ENCODE measurements around the gene PLEKHJ1.
"Not testable (repeated sequence)": the region's sequence is repeated elsewhere in the genome, so short reads cannot be mapped to it uniquely, and the experiment has no call there.

Gene PLEKHJ1, protein sequence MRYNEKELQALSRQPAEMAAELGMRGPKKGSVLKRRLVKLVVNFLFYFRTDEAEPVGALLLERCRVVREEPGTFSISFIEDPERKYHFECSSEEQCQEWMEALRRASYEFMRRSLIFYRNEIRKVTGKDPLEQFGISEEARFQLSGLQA

DNA sequence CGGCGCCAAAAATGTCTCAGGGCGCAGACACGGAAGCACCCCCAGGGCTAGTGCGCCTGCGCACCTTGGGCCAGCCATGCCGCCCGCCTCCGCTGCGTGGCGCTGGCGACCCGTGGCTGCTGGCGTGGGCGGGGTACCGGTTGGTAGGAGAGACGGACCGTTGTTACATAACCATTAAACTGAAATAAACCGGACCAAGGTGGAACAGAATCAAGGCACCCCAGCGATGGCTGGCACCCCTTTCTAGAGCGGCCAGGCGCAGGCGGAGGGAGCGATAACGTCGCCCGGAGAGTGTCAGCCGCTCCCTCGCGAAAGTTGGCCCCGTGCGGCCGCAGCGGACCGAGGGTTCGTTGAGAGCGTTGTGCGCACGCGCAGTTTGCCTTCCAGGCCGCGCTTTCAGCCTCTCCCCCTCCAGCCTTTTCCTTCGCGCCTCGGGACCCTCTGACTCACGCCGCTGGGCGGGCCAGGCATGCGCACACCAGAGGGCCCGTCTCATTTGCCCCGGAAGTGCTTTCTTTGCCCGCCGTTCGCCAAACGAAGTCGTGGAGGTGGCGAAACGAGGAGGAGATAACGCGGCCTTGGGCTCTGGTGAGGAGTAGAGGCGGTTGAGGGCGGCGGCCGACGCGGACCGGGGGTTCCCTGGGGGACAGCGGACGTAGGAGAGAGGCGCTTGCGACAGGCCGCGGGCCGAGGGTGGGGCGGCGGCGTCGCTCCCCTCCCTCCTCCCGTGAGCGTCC is at the start of gene PLEKHJ1, which contains the start of gene SF3A2:
TSS of gene PLEKHJ1 (minus strand) at position 16 of the 737 bp plus-strand sequence. CDS start 81 bp downstream, outside the sequence.
TSS of gene SF3A2 (plus strand) at position 511 of the 737 bp plus-strand sequence. CDS start 6,595 bp downstream, outside the sequence.
- peak; percentile 93 for DNase-seq

- DNase-seq = no peak
Observed at GRCh38 chr19:2283835-2284507, 47.8 kb upstream of the PLEKHJ1 start.

DNA sequence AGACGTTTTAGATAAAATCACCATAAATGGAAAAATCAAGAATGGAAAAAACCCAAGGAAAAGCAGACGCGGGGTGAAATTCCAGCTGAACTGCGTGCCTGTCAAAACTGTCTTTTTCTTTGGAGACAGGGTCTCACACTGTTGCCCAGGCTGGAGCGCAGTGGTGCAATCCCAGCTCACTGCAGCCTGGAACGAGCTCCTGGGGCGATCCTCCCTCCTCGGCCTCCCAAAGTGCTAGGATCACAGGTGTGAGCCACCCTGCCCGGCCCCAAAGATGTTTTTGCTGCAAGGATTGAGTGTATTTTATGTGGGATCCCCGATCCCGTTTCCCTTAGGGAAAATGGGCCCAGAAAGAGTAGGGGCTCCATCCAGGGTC is 46.7 kb upstream of the PLEKHJ1 start:
- DNase-seq = no peak

DNA sequence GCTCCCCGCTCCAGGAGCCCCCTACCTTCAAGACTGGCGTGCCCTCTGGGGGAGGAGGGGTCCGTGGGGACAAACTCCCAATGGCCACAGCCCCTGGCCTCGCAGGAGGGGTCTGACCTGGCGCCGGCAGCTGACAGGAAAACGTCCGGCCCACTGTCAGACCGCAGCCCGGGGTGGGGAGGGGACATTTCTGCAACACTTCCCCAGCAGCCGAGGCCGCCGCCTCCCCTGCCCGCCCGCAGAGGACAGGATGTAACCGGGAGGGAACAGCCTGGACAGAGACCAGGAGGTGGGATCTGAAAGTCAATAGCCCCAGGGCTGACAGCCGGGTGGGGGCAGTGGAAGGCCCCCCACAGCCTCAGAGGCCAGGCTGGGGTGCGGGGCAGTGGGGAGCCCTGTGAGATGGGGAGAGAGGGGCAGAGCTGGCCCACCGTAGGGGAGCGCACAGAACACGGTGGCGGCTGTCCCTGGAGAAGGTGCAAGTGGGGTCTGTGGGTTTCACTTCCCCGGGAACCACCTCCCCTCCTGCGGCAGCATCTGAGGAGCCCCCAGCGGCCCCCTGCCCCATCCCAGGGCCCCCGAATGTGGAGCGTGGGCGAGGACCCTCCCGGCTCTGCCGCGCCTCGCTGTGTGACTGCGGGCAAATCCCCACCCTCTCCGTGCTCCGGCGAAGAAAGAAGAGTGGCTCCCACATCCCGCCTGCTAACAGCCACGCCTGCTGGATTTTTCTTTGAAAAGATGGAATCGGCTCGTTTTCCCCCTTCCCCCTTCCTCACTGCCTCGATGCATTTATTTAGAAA is 46.1 kb upstream of the PLEKHJ1 start, which contains the start of gene PEAK3:
TSS of gene PEAK3 (minus strand) at position 114 of the 800 bp plus-strand sequence. CDS start 1,244 bp downstream, outside the sequence.
- DNase-seq = no peak

DNA sequence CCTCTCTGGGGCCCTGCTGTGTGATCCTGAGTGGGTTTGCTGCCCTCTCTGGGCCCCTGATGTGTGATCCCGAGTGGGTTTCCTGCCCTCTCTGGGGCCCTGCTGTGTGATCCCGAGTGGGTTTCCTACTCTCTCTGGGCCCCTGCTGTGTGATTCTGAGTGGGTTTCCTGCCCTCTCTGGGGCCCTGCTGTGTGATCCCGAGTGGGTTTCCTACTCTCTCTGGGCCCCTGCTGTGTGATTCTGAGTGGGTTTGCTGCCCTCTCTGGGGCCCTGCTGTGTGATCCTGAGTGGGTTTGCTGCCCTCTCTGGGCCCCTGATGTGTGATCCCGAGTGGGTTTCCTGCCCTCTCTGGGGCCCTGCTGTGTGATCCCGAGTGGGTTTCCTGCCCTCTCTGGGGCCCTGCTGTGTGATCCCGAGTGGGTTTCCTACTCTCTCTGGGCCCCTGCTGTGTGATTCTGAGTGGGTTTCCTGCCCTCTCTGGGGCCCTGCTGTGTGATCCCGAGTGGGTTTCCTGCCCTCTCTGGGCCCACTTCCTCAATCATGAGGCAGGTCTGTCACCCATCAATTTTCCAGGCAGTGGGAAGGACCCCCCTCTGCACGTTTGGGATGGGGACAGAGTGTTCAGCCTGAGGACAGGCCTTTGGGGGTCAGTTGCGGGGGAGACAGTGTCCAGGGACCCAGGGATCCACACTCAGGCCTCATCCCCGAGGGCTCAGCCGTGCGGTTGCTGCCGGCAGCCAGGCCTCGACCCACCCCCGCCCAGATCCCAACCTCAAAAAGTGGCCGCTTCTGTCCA is 45.3 kb upstream of the PLEKHJ1 start:
- DNase-seq = not testable (repeated sequence)

- DNase-seq = no peak
Observed at GRCh38 chr19:2280633-2281264, 44.6 kb upstream of the PLEKHJ1 start.

DNA sequence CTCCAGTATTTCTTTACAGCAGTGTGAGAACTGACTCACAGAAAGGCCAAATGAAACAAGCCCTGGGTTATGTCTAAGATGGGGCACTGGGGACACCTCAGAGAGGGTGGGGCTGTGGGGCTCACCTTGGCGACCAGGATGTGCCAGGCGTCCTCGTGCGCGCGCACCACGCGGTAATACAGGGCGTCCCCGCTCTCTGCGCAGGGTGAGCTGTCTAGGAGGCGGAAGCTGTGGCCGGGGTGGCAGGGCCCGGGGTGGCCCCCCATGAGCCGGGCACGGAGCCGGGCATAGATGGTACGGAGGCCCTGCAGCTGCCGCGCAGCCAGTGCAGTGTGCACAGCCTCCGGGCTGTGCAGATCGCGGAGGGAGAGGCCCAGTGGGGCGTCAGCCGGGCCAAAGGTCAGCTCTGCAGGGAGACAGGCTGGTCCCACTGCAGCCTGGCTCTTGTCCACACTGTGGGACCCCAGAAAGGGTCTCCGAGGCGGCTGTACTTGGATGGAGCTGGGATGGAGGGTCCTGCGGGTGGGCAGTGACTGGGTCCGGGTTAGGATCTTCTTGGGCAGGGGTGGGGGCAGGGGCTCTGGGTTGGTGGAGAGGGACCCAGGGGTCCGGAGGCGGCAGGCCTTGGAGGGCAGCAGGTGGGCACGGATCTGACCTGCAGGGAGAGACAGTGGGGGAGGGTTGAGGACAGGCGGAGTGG is 42.5 kb upstream of the PLEKHJ1 start:
- DNase-seq = no peak

DNA sequence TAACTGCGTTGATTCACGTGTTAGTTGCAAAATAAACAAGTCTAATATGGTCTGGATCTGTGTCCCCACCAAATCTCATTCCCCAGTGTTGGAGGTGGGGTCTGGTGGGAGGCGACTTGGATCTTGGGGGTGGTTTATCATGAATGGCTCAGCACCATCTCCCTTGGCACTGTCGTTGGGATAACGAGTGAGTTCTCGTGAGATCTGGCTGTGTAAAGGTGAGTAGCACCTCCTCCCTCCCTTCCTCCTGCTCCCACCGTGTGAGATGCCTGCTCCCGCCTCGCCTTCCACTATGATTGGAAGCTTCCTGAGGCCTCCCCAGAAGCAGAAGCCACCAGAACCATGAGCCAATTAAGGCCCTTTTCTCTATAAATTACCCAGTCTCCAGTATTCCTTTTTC is 41.0 kb upstream of the PLEKHJ1 start:
- no peak for DNase-seq

DNA sequence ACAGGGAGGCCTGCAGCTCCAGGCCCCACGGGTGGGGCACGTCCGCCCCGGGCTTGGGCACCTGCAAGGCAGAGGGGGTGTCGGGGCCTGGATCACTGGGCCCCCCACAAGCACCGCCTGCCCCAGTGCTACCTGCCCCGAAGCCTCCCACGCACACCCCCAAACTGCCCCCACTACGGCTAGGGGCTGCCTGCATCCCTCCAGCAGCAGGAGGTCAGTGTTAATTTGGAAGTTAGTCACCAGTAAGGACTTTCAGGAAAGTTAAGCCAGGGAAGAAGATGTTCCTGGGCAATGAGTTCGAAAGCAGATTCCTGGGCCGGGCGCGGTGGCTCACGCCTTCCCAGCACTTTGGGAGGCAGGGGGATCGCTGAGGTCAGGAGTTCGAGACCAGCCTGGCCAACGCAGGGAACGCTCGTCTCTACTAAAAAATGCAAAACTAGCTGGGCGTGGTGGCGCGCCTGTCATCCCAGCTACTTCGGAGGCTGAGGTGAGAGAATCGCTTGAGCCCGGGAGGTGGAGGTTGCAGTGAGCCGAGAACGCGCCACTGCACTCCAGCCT is 40.4 kb upstream of the PLEKHJ1 start:
- no peak for DNase-seq

GRCh38 chr19:2275588-2276428 is 39.7 kb upstream of the PLEKHJ1 start:
- no peak for DNase-seq

DNA sequence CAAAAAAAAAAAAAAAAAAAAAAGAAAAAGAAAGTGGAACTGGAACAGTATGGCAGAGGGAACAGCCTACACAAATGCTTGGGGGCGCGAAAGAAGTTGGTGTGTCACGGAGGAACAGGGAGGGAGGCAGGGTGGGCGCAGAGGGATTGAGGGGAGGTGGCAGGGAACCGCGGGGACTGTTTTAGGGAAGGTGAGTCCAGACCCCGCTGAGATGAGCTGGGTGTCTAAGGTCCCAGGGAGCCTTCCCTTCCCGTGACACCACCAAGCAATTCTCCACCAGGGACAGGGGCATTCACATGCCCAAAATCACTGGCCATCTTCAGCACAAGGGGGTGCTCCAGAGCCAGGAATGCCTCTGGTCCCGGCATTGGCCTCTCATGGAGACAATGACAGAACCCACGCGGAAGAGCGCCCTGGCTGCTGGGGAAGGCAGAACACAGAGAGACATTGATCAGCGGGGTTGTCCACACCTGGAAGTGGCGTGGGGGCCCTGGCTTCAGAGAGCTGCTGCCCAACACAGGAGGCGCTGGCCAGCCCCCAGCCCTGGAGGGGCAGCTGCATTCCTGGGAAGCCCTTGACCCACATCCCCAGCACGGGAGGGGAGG is 38.9 kb upstream of the PLEKHJ1 start:
- DNase-seq = no peak

DNA sequence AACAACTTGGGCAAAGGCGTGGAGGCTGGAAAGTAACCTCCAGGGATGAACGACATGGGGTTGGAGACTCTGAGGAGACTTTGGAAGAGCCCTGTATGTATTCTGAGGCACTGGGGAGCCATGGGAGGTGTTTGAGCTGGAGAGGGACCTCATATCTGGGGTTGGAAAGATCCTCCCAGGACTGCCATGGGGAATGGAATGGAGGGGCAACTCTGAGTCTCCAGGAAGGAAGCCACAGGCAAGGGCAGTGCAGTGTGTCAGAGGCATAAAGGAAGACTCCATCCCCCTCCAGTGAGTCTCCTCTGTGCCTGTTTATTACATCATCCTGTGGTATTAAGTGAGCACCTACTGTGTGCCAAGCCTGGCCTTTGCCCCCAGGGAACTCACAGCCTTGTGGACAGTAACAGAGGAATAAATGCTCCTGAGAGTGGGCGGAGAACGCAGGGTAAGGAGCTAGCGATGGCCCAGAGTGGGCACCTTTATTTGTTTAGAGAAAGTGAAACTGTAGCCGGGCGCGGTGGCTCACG is 38.1 kb upstream of the PLEKHJ1 start:
- no peak for DNase-seq

- peak; percentile 25 for DNase-seq
Observed at GRCh38 chr19:2273356-2274184, 37.4 kb upstream of the PLEKHJ1 start.

DNA sequence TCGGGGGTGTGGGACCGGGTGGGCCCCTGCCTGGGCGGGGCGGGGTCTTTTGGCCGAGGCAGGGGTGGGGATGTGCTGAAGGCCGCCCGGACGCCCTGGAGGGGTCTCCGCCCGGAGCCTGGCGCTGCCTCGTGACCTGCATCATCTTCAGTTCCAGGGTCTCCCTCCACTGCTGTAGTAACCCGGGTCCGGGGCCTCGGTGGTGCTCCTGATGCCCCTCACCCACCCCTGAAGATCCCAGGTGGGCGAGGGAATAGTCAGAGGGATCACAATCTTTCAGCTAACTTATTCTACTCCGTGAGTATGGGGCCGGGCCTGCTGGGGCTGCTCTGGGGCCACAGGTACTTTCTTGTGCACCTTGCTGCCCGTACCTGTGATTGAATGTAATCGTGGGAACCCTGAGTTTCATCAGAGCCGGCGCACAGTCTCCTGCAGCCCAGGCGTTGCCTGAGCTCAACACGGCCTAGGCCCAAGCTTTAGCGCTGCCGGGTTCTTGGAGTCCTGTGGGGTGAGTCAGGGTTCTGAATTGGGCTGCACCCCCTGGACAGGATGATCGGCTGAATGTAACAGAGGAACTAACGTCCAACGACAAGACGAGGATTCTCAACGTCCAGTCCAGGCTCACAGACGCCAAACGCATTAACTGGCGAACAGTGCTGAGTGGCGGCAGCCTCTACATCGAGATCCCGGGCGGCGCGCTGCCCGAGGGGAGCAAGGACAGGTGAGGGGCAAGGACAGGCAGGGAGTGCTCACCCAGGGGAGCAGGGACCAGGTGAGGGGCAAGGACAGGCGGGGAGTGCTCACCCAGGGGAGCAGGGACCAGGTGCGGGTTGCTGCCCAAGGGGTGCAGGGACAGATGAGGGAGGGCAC is 35.3 kb upstream of the PLEKHJ1 start:
- DNase-seq = no peak

GRCh38 chr19:2270423-2271233 is 34.5 kb upstream of the PLEKHJ1 start:
- peak; percentile 53 for DNase-seq

GRCh38 chr19:2270157-2270422 is 34.0 kb upstream of the PLEKHJ1 start:
- DNase-seq = no peak

All from GOT3 (cell line).